HG03139 (cell line): Measurements from ENCODE around the gene YWHAH.

Experiments used
- ATAC-seq: cut with Tn5 transposase; IDR thresholded peaks from one replicate; pipeline ENCODE4 v1.9.1; 2021; ENCODE audit not compliant: unreplicated experiment

YWHAH gene

DNA sequence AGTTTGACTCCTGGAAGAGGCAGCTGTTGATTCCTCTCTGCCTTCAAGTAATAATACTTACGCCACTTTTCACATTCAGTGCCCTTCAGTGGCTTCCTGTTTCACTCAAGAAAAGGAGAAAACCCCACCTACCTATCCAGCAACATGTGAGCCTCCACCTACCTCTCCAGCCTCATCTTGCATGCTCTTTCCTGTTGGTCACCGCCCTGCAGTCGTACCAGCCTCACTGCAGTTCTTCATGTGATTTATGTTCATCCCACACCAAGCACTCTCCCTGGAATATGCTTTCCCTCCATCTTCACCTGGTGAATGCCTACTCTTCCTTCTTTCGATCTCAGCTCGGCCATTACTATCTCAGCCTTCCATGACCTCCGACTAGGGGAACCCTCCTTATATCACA, 21.8 kb upstream of the YWHAH start:
- ATAC-seq = no peak

- no peak for ATAC-seq
Measured at GRCh38 chr22:31923136-31923535, 21.2 kb upstream of the YWHAH start.

DNA sequence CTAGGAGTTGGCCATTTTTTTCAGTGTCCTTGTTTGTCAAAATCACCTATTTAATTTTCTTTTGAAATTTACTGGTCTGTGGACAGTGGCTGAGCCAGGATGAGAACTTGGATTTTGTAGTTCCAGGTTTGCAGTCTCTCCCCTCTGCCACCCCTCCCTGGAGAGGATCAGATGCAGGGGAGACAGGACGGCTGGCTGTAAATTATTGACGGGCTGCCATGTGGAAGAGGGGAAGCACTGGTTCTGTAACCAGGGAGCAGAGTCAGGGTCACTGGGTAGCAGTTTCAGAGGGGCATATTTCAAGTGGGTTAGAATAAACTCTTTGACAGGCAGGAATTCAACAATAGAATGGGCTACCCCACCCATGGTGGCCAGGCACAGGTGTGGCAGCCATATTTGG, 20.6 kb upstream of the YWHAH start:
- no peak for ATAC-seq

- ATAC-seq = no peak
Measured at GRCh38 chr22:31925056-31925455, 19.3 kb upstream of the YWHAH start.

- ATAC-seq = no peak
Measured at GRCh38 chr22:31926024-31926423, 18.3 kb upstream of the YWHAH start.

- no peak for ATAC-seq
Measured at GRCh38 chr22:31926969-31927368, 17.4 kb upstream of the YWHAH start.

- no peak for ATAC-seq
Measured at GRCh38 chr22:31927562-31927961, 16.8 kb upstream of the YWHAH start.

DNA sequence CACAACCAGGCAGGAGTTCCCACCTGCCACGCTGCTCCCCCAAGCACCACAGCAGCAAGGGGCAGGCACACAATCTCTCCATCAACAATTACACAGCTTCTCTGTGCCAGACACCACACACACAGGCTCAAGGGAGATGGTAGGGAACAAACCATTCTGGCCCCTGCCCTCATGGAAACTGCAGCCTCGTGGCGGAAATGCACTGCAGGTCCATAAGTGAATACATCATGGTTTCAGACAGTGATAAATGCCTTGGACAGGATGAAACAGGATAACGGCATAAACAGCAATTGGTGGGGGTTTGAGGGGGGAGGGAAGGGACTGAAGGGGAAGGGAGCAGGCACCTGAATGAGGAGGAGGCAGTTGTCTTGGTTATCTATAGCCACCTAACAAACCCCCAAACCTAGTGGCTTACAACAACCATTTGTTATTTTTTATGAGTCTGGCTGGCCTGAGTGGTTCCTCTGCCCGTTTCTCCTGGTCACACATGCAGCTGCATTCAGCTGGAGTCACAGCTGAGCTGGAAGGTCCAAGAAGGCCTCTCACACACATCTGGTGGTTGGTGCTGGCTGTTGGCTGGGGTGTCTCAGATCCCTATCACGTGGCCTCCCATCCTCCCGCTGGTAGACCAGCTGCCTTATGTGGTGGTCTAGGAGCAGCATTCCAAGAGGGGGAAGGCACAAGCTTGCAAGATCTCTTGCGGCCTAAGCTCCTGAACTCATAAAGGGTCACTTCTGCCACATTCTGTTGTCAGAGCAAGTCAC, 15.0 kb upstream of the YWHAH start:
- ATAC-seq = no peak

DNA sequence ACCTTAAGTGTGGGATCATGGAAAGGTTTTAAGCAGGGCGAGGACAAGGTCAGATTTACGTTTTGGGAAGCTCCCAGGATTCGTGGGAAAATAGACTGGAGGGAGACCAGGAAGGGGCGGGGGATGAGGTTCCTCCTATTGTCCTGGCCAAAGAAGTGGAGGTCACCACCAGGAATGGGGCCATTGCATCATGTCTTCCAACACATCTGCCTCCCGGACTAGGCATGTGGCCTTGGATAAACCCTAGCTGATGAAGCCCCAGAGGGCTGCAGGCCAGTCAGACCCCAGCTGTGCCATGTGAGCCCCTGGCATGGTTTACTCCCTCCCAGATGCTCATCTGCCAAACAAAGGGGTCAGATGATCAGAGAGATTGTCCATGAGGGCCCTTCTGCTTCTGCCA, 11.5 kb upstream of the YWHAH start:
- no peak for ATAC-seq

GRCh38 chr22:31933406-31933805, 10.9 kb upstream of the YWHAH start:
- no peak for ATAC-seq

- ATAC-seq = no peak
Measured at GRCh38 chr22:31933816-31934482, 10.4 kb upstream of the YWHAH start.

GRCh38 chr22:31935961-31936635, 8.2 kb upstream of the YWHAH start:
- ATAC-seq = no peak

- no peak for ATAC-seq
Measured at GRCh38 chr22:31937341-31937740, 7.0 kb upstream of the YWHAH start.

- no peak for ATAC-seq
Measured at GRCh38 chr22:31938296-31938695, 6.0 kb upstream of the YWHAH start.

GRCh38 chr22:31940506-31940905, 3.8 kb upstream of the YWHAH start:
- ATAC-seq = no peak

- ATAC-seq = no peak
Measured at GRCh38 chr22:31942091-31942490, 2.2 kb upstream of the YWHAH start.

GRCh38 chr22:31943206-31943977, 943 bp upstream of the YWHAH start:
- ATAC-seq = no peak

- peak; percentile 15 for ATAC-seq
Measured at GRCh38 chr22:31944700-31945442, 536 bp downstream of the YWHAH start.

- no peak for ATAC-seq
Measured at GRCh38 chr22:31945443-31945855, 1.1 kb downstream of the YWHAH start.

DNA sequence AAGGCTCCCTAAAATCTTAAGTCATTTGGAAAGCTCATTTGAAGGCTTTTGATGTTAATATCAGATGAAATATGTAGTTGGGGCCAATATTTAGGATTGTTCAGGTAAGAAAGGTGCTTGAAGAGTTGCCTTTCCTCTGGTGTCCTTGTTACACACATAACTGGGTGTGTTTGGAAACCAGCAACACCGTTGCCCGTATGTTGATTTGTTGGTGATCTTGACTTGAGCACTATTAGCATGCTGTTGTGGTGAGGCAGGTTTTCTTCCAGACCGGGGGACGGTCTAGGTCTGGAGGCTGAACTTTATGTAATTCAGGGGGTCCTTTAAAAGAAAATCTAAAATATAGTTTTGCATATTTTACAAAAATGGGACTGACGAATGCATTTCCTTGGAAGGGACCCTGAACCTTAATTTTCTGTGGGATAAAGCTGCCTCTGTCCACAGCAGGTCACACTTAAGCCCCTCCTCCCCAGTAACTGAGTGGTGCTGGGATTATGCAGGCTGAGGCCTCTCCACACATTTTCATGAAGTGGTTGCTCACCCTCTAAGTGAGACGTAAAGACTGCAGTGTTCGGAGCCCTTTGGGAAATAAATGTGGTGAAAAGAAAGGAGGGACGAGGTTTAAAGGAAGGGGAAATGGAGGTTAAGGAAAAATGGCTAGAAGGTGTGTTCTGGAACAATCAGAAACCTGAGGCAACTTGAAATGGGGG, 1.8 kb downstream of the YWHAH start:
- no peak for ATAC-seq
